Ovary (tissue), 9 donors: ENCODE measurements around the gene ING1. TPM values are rescaled to one million over a fixed set of nuclear protein-coding genes. Genes with fewer than 3 reads are reported as not detected.

ENCODE experiments used
- DNase-seq, 5 donors: peaks; one replicate each; pipeline ENCODE4 v3.0.0-alpha.2; 2019 to 2020
- H3K27ac ChIP-seq, 2 donors: fragments of 200-600 bp; one replicate each; pipeline versions ENCODE4 v1.5.1 to v1.8.0; 2019 to 2022
- H3K27me3 ChIP-seq: fragments of 200-600 bp; one replicate; pipeline ENCODE4 v1.8.0; 2022
- H3K36me3 ChIP-seq: fragments of 200-600 bp; sonication (generic); one replicate; pipeline ENCODE4 v1.5.1; 2019
- H3K4me1 ChIP-seq: one replicate; pipeline ENCODE4 v1.8.1; 2013; ENCODE audit warnings: mild to moderate bottlenecking, moderate library complexity; ENCODE audit not compliant: insufficient read depth
- H3K4me3 ChIP-seq: fragments of 200-600 bp; sonication (generic); one replicate; pipeline ENCODE4 v1.5.1; 2017
- H3K9me3 ChIP-seq, 2 donors: fragments of 200-600 bp in 1 of 2; sonication (generic) in 1 of 2; one replicate each; pipeline versions ENCODE4 v1.5.1 to v1.8.1; 2013 to 2019; ENCODE audit warnings: mild to moderate bottlenecking in 1 of 2, moderate library complexity in 1 of 2
- EP300 ChIP-seq: sonication (generic); formaldehyde crosslinking; IDR thresholded peaks from one replicate; pipeline ENCODE4 v1.6.1; 2017; ENCODE audit warnings: antibody characterized with exemption
- POLR2A ChIP-seq: fragments of 450-650 bp; IDR thresholded peaks from one replicate; pipeline ENCODE4 v1.6.1; 2017; ENCODE audit warnings: antibody characterized with exemption, mild to moderate bottlenecking, moderate library complexity
- WGBS, 3 donors: extraction: QIAGEN DNeasy Blood & Tissue Kit in 1 of 3; methylation state at CpG; one replicate each; pipeline versions ENCODE4 v1.1.5 to v1.1.7; 2013 to 2017; 5-methylcytosine and 5-hydroxymethylcytosine counted together
- intact Hi-C, 4 donors: fragments of 100-400 bp; cut with DNase I; formaldehyde crosslinking; loops; one replicate each; pipeline versions ENCODE4 v1.11.0 to v1.15.1; 2022 to 2023
- polyA plus RNA-seq, 2 donors: library from polyadenylated mRNA; stranded (reverse); fragments of 200-250 nt in 1 of 2; fragments of 350-450 nt in 1 of 2; fragmentation: Illumina TruSeq in 1 of 2; extraction: RNeasy Lipid Tissue Mini Kit (QIAGEN cat#74804) in 1 of 2; gene quantifications; one replicate each; pipeline ENCODE4 v1.2.3, GENCODE V29; 2013 to 2014
- total RNA-seq, 7 donors: library from RNA; depleted of rRNA in 2 of 7; stranded (reverse); fragments of >200 nt in 2 of 7; fragmentation: NEBNext Ultra II Directional in 3 of 7; extraction: Animal tissue kit (Norgen Biotek cat#: 25700) in 3 of 7; gene quantifications; one replicate each; pipeline versions ENCODE4 v1.1.0 to v1.2.4, GENCODE V29; 2016 to 2023
- TF ChIP-seq, protein P1 (sequence below), 3 donors: fragments of 450-650 bp in 2 of 3; fragments of 200-600 bp in 1 of 3; IDR thresholded peaks; one replicate each; pipeline versions ENCODE4 v1.5.1 to v1.8.0; 2016 to 2022; ENCODE audit warnings: antibody characterized with exemption in 3 of 3, mild to moderate bottlenecking in 1 of 3
- donor health status: DM: no; HTN: no; CAD: no; lungs with moderate emphysema.
- donor health status: DM: no; HTN: no; CAD: no.
- donor health status: Bipolar disorder and iron deficiency.
- donor health status: DM: yes; HTN: yes; CAD: no.
- donor health status: DM: no; HTN: no; CAD: no.
- donor health status: DM: yes; HTN: yes; CAD: no.

Gene ING1
- total and polyA plus RNA-seq, 9 donors = 11.2 to 34.5 (median 19.1) TPM

DNA sequence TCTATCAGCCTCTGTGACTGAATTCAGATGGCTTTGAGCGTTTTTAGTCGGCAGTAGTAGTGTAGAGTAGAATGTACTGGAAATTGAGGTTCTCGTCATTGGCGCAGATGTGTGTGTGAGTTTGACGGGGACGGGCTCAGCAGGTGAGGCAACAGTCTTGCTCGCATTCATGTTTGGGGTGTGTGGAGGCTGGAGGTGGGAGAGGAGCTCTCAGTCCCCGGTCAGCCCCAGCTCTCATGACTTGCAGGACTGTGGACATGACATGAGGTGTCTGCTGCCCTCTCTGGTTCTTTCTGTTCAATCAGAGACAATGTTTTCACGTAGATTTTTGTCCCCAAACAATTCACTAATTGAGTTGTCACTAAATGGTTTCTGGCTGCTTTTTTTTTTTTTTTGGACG is 57.2 kb downstream of the ING1 start:
- H3K27ac ChIP-seq = no peak overlapping the region
- intact Hi-C loops = no loop called here
- no peak for DNase-seq

DNA sequence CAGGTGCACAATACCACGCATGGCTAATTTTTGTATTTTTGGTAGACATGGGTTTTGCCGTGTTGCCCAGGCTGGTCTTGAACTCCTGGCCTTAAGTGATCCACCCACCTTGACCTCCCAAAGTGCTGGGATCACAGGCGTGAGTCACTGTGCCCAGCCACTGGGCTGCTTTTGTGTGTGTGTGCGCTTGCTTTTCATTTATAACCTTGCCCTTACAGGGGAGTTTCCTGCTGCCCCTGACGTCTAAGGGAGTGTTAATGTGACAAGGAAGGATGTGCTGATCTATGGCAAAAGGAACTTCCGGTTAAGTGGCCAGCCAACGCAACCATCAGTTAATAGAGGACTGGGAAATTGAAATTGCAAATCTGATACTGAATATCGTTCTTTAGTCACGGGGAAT is 57.7 kb downstream of the ING1 start:
- intact Hi-C loops = no loop called here
- 23 to 41% (median 29%) methylated on average over 9 of the region's 9 CpGs for WGBS, 3 donors
- H3K27ac ChIP-seq = no peak overlapping the region

More for the DNA sequence above, 57.2 kb downstream of the ING1 start:
- Histone ChIP-seq H3K9me3 (no peaks in the 10 kb centered on the region), H3K27me3 (no peaks in the 10 kb centered on the region), H3K36me3 (no peaks in the 10 kb centered on the region), H3K4me1 (peaks cover 4% of the 10 kb centered on the region), H3K4me3 (no peak overlapping the region)
- WGBS, 3 donors = 79 to 80% (median 79%) methylated on average over 10 of the region's 10 CpGs
- TF ChIP-seq, protein P1, sequence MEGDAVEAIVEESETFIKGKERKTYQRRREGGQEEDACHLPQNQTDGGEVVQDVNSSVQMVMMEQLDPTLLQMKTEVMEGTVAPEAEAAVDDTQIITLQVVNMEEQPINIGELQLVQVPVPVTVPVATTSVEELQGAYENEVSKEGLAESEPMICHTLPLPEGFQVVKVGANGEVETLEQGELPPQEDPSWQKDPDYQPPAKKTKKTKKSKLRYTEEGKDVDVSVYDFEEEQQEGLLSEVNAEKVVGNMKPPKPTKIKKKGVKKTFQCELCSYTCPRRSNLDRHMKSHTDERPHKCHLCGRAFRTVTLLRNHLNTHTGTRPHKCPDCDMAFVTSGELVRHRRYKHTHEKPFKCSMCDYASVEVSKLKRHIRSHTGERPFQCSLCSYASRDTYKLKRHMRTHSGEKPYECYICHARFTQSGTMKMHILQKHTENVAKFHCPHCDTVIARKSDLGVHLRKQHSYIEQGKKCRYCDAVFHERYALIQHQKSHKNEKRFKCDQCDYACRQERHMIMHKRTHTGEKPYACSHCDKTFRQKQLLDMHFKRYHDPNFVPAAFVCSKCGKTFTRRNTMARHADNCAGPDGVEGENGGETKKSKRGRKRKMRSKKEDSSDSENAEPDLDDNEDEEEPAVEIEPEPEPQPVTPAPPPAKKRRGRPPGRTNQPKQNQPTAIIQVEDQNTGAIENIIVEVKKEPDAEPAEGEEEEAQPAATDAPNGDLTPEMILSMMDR (IDR thresholded peaks at IDR 0.05) = no peak
- no peak for TF ChIP-seq POLR2A
- TF ChIP-seq EP300 = no peak

DNA sequence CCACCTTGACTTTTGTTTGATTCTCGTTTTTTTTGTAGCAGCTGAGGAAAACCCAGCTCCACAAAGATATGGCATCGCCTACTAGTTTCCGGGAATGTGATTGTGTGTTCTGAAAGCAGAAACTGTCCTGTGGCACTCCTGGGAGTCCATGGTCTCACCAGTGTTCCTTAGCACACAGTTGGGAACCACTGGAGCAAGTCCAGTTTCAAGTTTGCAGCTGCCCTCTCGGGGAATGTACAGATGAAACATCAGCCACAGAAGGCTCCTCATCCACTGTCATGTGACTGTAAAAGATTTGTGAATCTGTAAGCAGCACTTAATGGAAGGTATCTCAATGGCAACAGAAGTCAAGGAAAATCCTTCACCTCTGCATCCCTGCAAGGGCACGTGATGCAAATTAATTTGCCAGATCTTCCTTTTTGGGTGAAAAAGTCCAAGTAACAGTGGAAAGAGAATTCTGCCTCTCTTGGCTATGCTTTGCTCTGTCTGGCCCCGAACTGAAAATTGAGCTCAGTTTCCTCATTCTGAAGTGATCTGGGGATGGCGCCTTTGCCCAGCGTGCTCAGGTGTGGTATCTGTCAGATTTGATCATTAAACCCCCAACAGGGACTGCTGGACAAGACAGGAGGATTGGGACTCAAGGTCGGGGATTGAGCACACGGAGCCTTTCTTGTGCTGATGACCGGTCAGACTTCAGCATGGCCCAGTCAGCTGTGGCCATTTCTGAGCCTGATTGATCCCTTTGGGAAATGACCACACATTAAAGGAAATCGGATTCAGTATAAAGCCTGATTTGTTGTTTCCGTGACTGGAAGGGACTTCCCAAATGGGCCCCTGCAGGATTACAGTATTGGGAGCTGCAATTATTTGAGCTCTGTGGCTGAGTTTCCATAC is 58.8 kb downstream of the ING1 start:
- WGBS, 3 donors = 83 to 89% (median 87%) methylated on average over 13 of the region's 13 CpGs
- Histone ChIP-seq H3K27ac (no peak overlapping the region), H3K4me3 (no peak overlapping the region), H3K27me3 (no peaks in the 10 kb centered on the region), H3K4me1 (peaks cover 5% of the 10 kb centered on the region), H3K36me3 (no peaks in the 10 kb centered on the region), H3K9me3 (no peaks in the 10 kb centered on the region)
- intact Hi-C loops = no loop called here
- DNase-seq = no peak
- TF ChIP-seq EP300 (no peak), POLR2A (no peak)
- TF ChIP-seq, protein P1 (IDR thresholded peaks at IDR 0.05) = no peak

More for the DNA sequence above, 57.7 kb downstream of the ING1 start:
- no peak for TF ChIP-seq POLR2A
- TF ChIP-seq, protein P1 (IDR thresholded peaks at IDR 0.05) = no peak
- no peak for TF ChIP-seq EP300
- Histone ChIP-seq H3K36me3 (no peaks in the 10 kb centered on the region), H3K4me1 (peaks cover 5% of the 10 kb centered on the region), H3K27me3 (no peaks in the 10 kb centered on the region), H3K4me3 (no peak overlapping the region), H3K9me3 (no peaks in the 10 kb centered on the region)
- DNase-seq = no peak

Other genes with a start within 250 kb of the ING1 start
- 10 to 100 TPM; 14.5 to 32.6 (median 25.8) TPM for gene RAB20, start 152.0 kb upstream of the ING1 start, total RNA-seq
- 10 to 100 TPM; 18.4 to 20.7 TPM for gene RAB20, start 152.0 kb upstream of the ING1 start, polyA plus RNA-seq
- 10 to 100 TPM; 38.1 to 67.1 (median 56.9) TPM for gene NAXD, start 98.2 kb upstream of the ING1 start, total RNA-seq
- gene NAXD, start 98.2 kb upstream of the ING1 start, polyA plus RNA-seq = 10 to 100 TPM; 28.4 to 48.5 TPM
- 10 to 100 TPM; 34.1 to 56.7 (median 44.3) TPM for gene CARS2, start 7.6 kb upstream of the ING1 start, total RNA-seq
- 10 to 100 TPM; 41.3 to 65.2 TPM for gene CARS2, start 7.6 kb upstream of the ING1 start, polyA plus RNA-seq
- gene ANKRD10, start 201.4 kb downstream of the ING1 start, total RNA-seq = 100 to 1,000 TPM in 6 of 7 donors, 10 to 100 TPM in 1; 84.0 to 172 (median 133) TPM
- gene ANKRD10, start 201.4 kb downstream of the ING1 start, polyA plus RNA-seq = 10 to 100 TPM; 62.4 to 87.6 TPM